HCT116 (cell line): Measurements from ENCODE around the gene BEST4. TPM values are rescaled to one million over a fixed set of nuclear protein-coding genes. Genes with fewer than 3 reads are reported as not detected.
A peak's percentile ranks its signal among the peaks of the same experiment; 100 is the strongest.

Experiments
- ATAC-seq: fragments of 200-7000 bp; cut with Tn5 transposase; 2 replicates; pipeline ENCODE4 v1.9.1; 2020; ENCODE audit warnings: mild to moderate bottlenecking, moderate library complexity
- BruUV-seq: library from RNA; stranded (reverse); fragments of 400-500 nt; replicated peaks from 2 replicates; lab custom pipeline; 2021; lab: Mats Ljungman, UMichigan
- CTCF ChIA-PET: fragments of 300-600 bp; sonication (Branson Sonifier 250); formaldehyde crosslinking; loops from one replicate; lab custom pipeline; 2021; ENCODE audit warnings: antibody characterized with exemption; lab: Charles Lee
- POLR2A ChIA-PET: fragments of 300-600, 350-600 bp; sonication (Branson Sonifier 250); formaldehyde crosslinking; loops from one replicate; lab custom pipeline; 2021; ENCODE audit warnings: antibody characterized with exemption; lab: Charles Lee
- RAD21 ChIA-PET, 2 experiments: fragments of 300-600 bp; sonication (Branson Sonifier 250); formaldehyde crosslinking; loops; one replicate each; lab custom pipeline; 2023; ENCODE audit warnings: low total read pairs in 2 of 2; ENCODE audit not compliant: uncharacterized antibody in 2 of 2, unreplicated experiment in 2 of 2, low non-redundant PET in 1 of 2; lab: Charles Lee
- DNase-seq: peaks from one replicate; pipeline ENCODE4 v3.0.0-alpha.2; 2010; ENCODE audit warnings: low read depth, low spot score
- H2AFZ ChIP-seq: fragments of 200-600 bp; shearing (Covaris generic), sonication (generic); 2 replicates; pipeline ENCODE4 v1.6.1; 2017; ENCODE audit warnings: low read depth, mixed run types, mixed read lengths, antibody characterized with exemption, low read length; ENCODE audit not compliant: poor library complexity, severe bottlenecking
- H3K27ac ChIP-seq: 2 replicates; pipeline ENCODE4 v1.5.1; 2012; ENCODE audit warnings: low read depth, low read length
- H3K27me3 ChIP-seq: fragments of 200-600 bp; sonication (generic); 2 replicates; pipeline ENCODE4 v1.6.1; 2016; ENCODE audit warnings: mixed run types, low read length, mixed read lengths; ENCODE audit not compliant: insufficient read depth
- H3K36me3 ChIP-seq, 2 experiments: fragments of 200-500 bp in 1 of 2; fragments of 200-600 bp in 1 of 2; sonication (Bioruptor generic) in 1 of 2; sonication (generic) in 1 of 2; 2 replicates each; pipeline versions ENCODE4 v1.5.1 to v1.6.1; 2014 to 2016; ENCODE audit warnings: low read length in 2 of 2, inconsistent platforms in 1 of 2, mixed read lengths in 1 of 2, mixed run types in 1 of 2; ENCODE audit not compliant: insufficient read depth in 2 of 2, control insufficient read depth in 1 of 2
- H3K4me1 ChIP-seq, 2 experiments: fragments of 200-600 bp in 1 of 2; sonication (generic) in 1 of 2; 2 replicates each; pipeline versions ENCODE4 v1.5.1 to v1.6.1; 2012 to 2017; ENCODE audit warnings: low read length in 2 of 2, inconsistent platforms in 1 of 2, mild to moderate bottlenecking in 1 of 2, mixed read lengths in 1 of 2, mixed run types in 1 of 2, moderate library complexity in 1 of 2; ENCODE audit not compliant: insufficient read depth in 2 of 2, control insufficient read depth in 1 of 2
- H3K4me2 ChIP-seq: fragments of 200-600 bp; sonication (generic); 2 replicates; pipeline ENCODE4 v1.6.1; 2017; ENCODE audit warnings: mixed run types, low read length, mixed read lengths
- H3K4me3 ChIP-seq, 2 experiments: fragments of 200-600 bp in 1 of 2; sonication (generic) in 1 of 2; replicated peaks in 1 of 2; 2 replicates each; pipeline ENCODE4 v1.5.1; 2011 to 2016; ENCODE audit warnings: low read length in 2 of 2, control low read depth in 1 of 2, low read depth in 1 of 2, mild to moderate bottlenecking in 1 of 2, mixed read lengths in 1 of 2, mixed run types in 1 of 2
- H3K79me2 ChIP-seq: fragments of 200-600 bp; sonication (generic); 2 replicates; pipeline ENCODE4 v1.6.1; 2017; ENCODE audit warnings: mild to moderate bottlenecking, mixed run types, low read length, moderate library complexity, mixed read lengths; ENCODE audit not compliant: insufficient read depth
- H3K9ac ChIP-seq: fragments of 200-600 bp; sonication (generic); 2 replicates; pipeline ENCODE4 v1.6.1; 2016; ENCODE audit warnings: low read length, mixed read lengths
- H3K9me2 ChIP-seq: fragments of 200-600 bp; sonication (generic), shearing (Covaris generic); 2 replicates; pipeline ENCODE4 v1.6.1; 2017; ENCODE audit warnings: mixed run types, mild to moderate bottlenecking, moderate library complexity; ENCODE audit not compliant: insufficient read depth
- H3K9me3 ChIP-seq, 2 experiments: fragments of 200-500 bp in 1 of 2; fragments of 200-600 bp in 1 of 2; sonication (Bioruptor generic) in 1 of 2; sonication (generic) in 1 of 2; 2 replicates each; pipeline ENCODE4 v1.6.1; 2014 to 2017; ENCODE audit warnings: low read length in 2 of 2, mixed read lengths in 2 of 2, inconsistent platforms in 1 of 2, low read depth in 1 of 2, mild to moderate bottlenecking in 1 of 2, mixed run types in 1 of 2, moderate library complexity in 1 of 2; ENCODE audit not compliant: control insufficient read depth in 1 of 2, insufficient read depth in 1 of 2
- H4K20me1 ChIP-seq: fragments of 200-600 bp; sonication (generic), shearing (Covaris generic); 2 replicates; pipeline ENCODE4 v1.6.1; 2017; ENCODE audit warnings: mixed run types, mild to moderate bottlenecking, moderate library complexity; ENCODE audit not compliant: insufficient read depth
- ATF3 ChIP-seq: IDR thresholded peaks from 2 replicates; pipeline ENCODE4 v1.6.1; 2012
- CBX3 ChIP-seq: IDR thresholded peaks from 2 replicates; pipeline ENCODE4 v1.6.1; 2012; ENCODE audit warnings: low read depth
- ELF1 ChIP-seq: IDR thresholded peaks from 2 replicates; pipeline ENCODE4 v1.6.1; 2012; ENCODE audit warnings: low read depth, borderline replicate concordance
- EZH2phosphoT487 ChIP-seq: fragments of 200-600 bp; IDR thresholded peaks from 2 replicates; pipeline ENCODE4 v1.6.1; 2018; ENCODE audit warnings: antibody characterized with exemption, borderline replicate concordance
- MAX ChIP-seq: IDR thresholded peaks from 2 replicates; pipeline ENCODE4 v1.6.1; 2012
- POLR2A ChIP-seq: IDR thresholded peaks from 2 replicates; pipeline ENCODE4 v1.7.0; 2011; ENCODE audit warnings: borderline replicate concordance; ENCODE audit not compliant: insufficient read depth, insufficient read length; ENCODE audit errors: extremely low read depth
- POLR2AphosphoS5 ChIP-seq: IDR thresholded peaks from 2 replicates; pipeline ENCODE4 v1.6.1; 2011; ENCODE audit warnings: mild to moderate bottlenecking, low read depth, low read length, moderate library complexity
- RAD21 ChIP-seq: IDR thresholded peaks from 2 replicates; pipeline ENCODE4 v1.6.1; 2012; ENCODE audit warnings: low read depth, mild to moderate bottlenecking
- SIN3A ChIP-seq: IDR thresholded peaks from 2 replicates; pipeline ENCODE4 v1.6.1; 2012; ENCODE audit warnings: low read depth
- SRF ChIP-seq: IDR thresholded peaks from 2 replicates; pipeline ENCODE4 v1.6.1; 2012; ENCODE audit warnings: low read depth
- TCF7L2 ChIP-seq: IDR thresholded peaks from 2 replicates; pipeline ENCODE4 v1.7.0; 2011; ENCODE audit warnings: borderline replicate concordance, inconsistent platforms; ENCODE audit not compliant: insufficient read depth, insufficient read length; ENCODE audit errors: extremely low read depth
- YY1 ChIP-seq: IDR thresholded peaks from 2 replicates; pipeline ENCODE4 v1.6.1; 2011; ENCODE audit warnings: low read length, low read depth, moderate library complexity, mild to moderate bottlenecking; ENCODE audit not compliant: insufficient replicate concordance; ENCODE audit errors: extremely low read depth
- ZFX ChIP-seq: fragments of 450-650 bp; IDR thresholded peaks from 2 replicates; pipeline ENCODE4 v1.6.1; 2017
- ZNF274 ChIP-seq: fragments of 200-500 bp; sonication (Bioruptor generic); IDR thresholded peaks from 2 replicates; pipeline ENCODE4 v1.6.1; 2014; ENCODE audit warnings: mild to moderate bottlenecking, low read depth, low read length, inconsistent platforms
- intact Hi-C: fragments of 100-400 bp; cut with micrococcal nuclease; formaldehyde crosslinking; loops from 2 replicates; pipeline ENCODE4 v1.10.0; 2022
- total RNA-seq: library from RNA; stranded (reverse); gene quantifications from one replicate; pipeline ENCODE4 v1.2.1, GENCODE V29; 2021; ENCODE audit not compliant: unreplicated experiment
- TF ChIP-seq, protein P1 (sequence below), 3 experiments: fragments of 200-600 bp in 1 of 3; sonication (generic) in 1 of 3; IDR thresholded peaks in 2 of 3; conservative IDR thresholded peaks in 1 of 3; 2 replicates each; pipeline ENCODE4 v1.5.1; 2012 to 2017; ENCODE audit warnings: low read depth in 2 of 3, low read length in 2 of 3, antibody characterized with exemption in 1 of 3, borderline replicate concordance in 1 of 3, control low read depth in 1 of 3, mild to moderate bottlenecking in 1 of 3, mixed read lengths in 1 of 3, mixed run types in 1 of 3, moderate library complexity in 1 of 3; ENCODE audit not compliant: insufficient read depth in 1 of 3

BEST4 gene
- total RNA-seq, 1 experiment from 2014 or later, result 0.52 TPM

DNA sequence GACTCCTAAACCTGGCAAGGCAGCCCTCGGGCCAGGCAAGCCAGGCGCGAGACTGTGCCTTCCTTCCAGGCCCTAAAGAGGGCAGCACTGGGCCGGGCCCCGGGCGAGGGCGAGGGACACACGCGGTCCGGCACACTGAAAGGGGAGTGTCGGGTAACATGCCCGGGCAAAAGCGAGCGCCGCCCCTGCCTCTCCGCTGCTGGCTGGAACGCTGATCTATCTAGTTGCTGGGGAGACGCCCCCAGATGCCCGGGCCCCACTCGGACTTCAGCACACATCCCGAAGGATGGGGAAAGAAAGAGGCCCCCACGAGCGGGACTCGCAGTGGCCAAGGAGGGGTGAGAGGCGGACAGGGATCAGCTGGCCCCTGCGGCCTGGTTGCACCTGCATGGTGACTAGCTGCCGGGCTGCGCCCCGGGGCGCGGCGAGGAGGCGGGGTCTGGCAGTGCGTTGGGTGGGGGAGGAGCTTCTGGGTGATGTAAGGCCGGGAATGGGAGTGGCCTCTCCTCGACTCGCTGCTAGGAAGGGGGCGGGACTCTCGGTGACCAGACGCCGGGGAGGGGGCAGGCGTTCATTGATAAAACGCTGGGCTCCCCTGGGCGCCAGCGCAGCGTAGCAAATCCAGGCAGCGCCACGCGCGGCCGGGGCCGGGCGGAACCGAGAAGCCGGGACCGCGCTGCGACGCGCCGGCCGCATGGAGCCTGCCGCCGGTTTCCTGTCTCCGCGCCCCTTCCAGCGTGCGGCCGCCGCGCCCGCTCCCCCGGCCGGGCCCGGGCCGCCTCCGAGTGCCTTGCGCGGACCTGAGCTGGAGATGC is 12.0 kb upstream of the BEST4 start, which contains the start of gene PLK3:
Gene PLK3 (plus strand): TSS at position 608 of the 815 bp plus-strand sequence. CDS start 87 bp downstream, at position 695.
- intact Hi-C loops, result no loop called here
- H3K9me3 ChIP-seq, result no peaks in the 10 kb centered on the region

More for the DNA sequence above, 12.0 kb upstream of the BEST4 start, which contains the start of gene PLK3:
- peak within 1 kb of the TSS; percentile 84 for H3K27ac ChIP-seq
- POLR2A ChIA-PET, result interaction anchor here (0.5 to 5.5 kb wide), 20 partner anchors 9 to 722 kb away, joined by 3 to 86 read pairs (median 5); partner anchors contain the start of genes BEST4, BTBD19, HECTD3 and PRDX1
- H3K4me3 ChIP-seq, result peak within 1 kb of the TSS; percentile 87 to 91
- H3K79me2 ChIP-seq, result peaks cover 41% of the 10 kb centered on the region
- peaks cover 3 to 30% of the 10 kb centered on the region in 2 experiments; a peak in 3 of 4 replicates for H3K36me3 ChIP-seq
- RAD21 ChIA-PET, result interaction anchor here in 1 of 2 experiments (0.7 to 0.9 kb wide), 2 partner anchors 9 to 267 kb away, joined by 3 to 6 read pairs; no protein-coding TSS in a partner anchor
- H4K20me1 ChIP-seq, result no peaks in the 10 kb centered on the region
- BruUV-seq, result TSS peak; percentile 88
- CTCF ChIA-PET, result interaction anchor here (0.6 to 2.4 kb wide), 7 partner anchors 9 to 212 kb away, joined by 3 to 12 read pairs (median 8); partner anchors contain the start of genes BEST4, BTBD19, HECTD3 and UROD
- TF ChIP-seq CBX3 (no peak), ATF3 (no peak), ZFX (peak; percentile 66; the same call in 1 of the 2 replicates), ZNF274 (no peak), EZH2phosphoT487 (no peak), SRF (no peak), YY1 (peak; percentile 44), POLR2A (peak; percentile 97), SIN3A (no peak), POLR2AphosphoS5 (peak; percentile 100), RAD21 (no peak), TCF7L2 (peak; percentile 44), MAX (no peak), ELF1 (no peak)
- TF ChIP-seq, protein P1, sequence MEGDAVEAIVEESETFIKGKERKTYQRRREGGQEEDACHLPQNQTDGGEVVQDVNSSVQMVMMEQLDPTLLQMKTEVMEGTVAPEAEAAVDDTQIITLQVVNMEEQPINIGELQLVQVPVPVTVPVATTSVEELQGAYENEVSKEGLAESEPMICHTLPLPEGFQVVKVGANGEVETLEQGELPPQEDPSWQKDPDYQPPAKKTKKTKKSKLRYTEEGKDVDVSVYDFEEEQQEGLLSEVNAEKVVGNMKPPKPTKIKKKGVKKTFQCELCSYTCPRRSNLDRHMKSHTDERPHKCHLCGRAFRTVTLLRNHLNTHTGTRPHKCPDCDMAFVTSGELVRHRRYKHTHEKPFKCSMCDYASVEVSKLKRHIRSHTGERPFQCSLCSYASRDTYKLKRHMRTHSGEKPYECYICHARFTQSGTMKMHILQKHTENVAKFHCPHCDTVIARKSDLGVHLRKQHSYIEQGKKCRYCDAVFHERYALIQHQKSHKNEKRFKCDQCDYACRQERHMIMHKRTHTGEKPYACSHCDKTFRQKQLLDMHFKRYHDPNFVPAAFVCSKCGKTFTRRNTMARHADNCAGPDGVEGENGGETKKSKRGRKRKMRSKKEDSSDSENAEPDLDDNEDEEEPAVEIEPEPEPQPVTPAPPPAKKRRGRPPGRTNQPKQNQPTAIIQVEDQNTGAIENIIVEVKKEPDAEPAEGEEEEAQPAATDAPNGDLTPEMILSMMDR (IDR thresholded peaks at IDR 0.05 in 2 of 3, conservative IDR thresholded peaks at IDR 0.05 in 1 of 3; ENCODE audit: borderline replicate concordance in 1 of 3, insufficient read depth in 1 of 3, low read depth in 2 of 3, low read length in 2 of 3), result peak in 2 of 3 experiments; percentile 81 to 91; a peak in 4 of 6 replicates
- TF ChIP-seq, all 23 proteins: peak for 6
- Histone ChIP-seq H3K9me2 (no peaks in the 10 kb centered on the region), H3K27me3 (no peaks in the 10 kb centered on the region), H2AFZ (no peak within 1 kb of the TSS), H3K4me2 (peak within 1 kb of the TSS; percentile 93), H3K9ac (peak within 1 kb of the TSS; percentile 98), H3K4me1 (peaks cover 19 to 71% of the 10 kb centered on the region in 2 experiments)
- DNase-seq, result peak; percentile 96
- peak; percentile 86 for ATAC-seq
